ENCODE data around the gene DMRT2.

DNA sequence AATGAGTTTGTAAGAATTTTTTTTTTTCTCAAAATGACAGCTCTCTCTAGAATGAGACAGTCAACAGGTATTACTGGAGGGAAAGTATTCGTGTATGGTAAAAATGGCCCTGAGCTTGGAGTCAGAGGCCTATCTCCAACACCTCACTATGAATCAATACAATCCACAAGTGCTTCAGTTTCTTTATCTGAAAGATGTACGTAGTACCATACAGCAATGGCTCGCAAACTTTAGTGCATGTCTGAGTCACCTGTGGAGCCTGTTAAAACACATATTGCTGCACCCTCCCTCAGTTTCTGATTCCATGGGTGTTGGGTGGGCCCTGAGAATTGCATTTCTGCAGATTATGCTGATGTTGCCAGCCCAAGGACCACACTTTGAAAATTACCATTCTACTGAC is 44.6 kb downstream of the DMRT2 start:
- TF ChIP-seq, protein P1, sequence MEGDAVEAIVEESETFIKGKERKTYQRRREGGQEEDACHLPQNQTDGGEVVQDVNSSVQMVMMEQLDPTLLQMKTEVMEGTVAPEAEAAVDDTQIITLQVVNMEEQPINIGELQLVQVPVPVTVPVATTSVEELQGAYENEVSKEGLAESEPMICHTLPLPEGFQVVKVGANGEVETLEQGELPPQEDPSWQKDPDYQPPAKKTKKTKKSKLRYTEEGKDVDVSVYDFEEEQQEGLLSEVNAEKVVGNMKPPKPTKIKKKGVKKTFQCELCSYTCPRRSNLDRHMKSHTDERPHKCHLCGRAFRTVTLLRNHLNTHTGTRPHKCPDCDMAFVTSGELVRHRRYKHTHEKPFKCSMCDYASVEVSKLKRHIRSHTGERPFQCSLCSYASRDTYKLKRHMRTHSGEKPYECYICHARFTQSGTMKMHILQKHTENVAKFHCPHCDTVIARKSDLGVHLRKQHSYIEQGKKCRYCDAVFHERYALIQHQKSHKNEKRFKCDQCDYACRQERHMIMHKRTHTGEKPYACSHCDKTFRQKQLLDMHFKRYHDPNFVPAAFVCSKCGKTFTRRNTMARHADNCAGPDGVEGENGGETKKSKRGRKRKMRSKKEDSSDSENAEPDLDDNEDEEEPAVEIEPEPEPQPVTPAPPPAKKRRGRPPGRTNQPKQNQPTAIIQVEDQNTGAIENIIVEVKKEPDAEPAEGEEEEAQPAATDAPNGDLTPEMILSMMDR (IDR thresholded peaks at IDR 0.05; ENCODE audit: low read depth, low read length): no peak
- no peak for TF ChIP-seq POLR2A (IDR thresholded peaks at IDR 0.05; ENCODE audit: extremely low read depth, insufficient read length)
- TF ChIP-seq, protein P2, sequence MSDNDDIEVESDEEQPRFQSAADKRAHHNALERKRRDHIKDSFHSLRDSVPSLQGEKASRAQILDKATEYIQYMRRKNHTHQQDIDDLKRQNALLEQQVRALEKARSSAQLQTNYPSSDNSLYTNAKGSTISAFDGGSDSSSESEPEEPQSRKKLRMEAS (IDR thresholded peaks at IDR 0.05; ENCODE audit: low read depth, low read length): no peak
- TF ChIP-seq MYC (IDR thresholded peaks at IDR 0.05; ENCODE audit: low read depth, low read length): no peak

All from NB4 (cell line).